Occipital lobe (tissue), 2 donors: Measurements from ENCODE around the gene KLF7. TPM values are rescaled to one million over a fixed set of nuclear protein-coding genes. Genes with fewer than 3 reads are reported as not detected.

ENCODE experiments used
- DNase-seq: peaks from one replicate; lab custom pipeline; 2025; lab: John Stamatoyannopoulos, UW
- total RNA-seq: library from RNA; depleted of rRNA; stranded (reverse); fragments of >200 nt; gene quantifications from one replicate; pipeline ENCODE4 v1.2.3, GENCODE V29; 2014

Gene KLF7
- total RNA-seq, 1 donor from 2014 or later, result 69.7 TPM

DNA sequence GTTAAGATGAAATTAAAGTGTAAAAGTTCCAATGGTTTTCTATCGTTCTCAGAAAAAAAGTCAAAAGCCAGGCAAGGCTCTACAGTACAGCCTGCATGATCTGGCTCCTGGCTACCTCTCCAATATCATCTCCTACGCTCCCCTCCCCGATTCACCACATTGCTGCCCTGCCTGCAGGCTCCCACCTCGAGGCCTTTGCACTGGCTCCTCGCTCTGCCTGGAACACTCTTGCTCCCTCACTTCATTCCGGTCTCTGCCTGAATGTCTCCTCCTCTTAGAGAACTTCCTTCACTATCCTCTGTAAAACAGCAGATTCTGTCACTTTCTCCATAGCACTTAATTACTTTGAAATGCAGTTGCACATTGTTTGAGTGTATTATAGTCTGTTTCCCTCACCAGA is 72.5 kb downstream of the KLF7 start:
- DNase-seq, result no peak

DNA sequence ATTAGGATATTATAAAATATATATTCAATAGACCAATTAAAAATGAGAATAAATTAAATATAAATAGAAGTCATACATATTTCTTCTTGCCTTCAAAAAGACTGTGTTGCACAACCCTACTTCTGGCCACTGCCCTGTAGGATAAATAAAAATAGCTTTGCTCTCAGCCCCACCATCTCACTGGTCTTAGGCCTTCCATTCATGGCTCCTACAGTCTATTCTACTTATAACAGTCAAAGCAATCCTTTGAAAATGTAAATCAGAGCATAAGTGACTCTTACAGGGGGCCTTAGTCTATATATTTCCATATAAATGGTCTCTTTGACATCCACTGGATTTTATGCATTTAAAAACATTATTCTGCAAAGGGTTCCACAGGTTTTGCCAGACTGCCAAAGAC is 72.9 kb downstream of the KLF7 start:
- DNase-seq, result no peak

DNA sequence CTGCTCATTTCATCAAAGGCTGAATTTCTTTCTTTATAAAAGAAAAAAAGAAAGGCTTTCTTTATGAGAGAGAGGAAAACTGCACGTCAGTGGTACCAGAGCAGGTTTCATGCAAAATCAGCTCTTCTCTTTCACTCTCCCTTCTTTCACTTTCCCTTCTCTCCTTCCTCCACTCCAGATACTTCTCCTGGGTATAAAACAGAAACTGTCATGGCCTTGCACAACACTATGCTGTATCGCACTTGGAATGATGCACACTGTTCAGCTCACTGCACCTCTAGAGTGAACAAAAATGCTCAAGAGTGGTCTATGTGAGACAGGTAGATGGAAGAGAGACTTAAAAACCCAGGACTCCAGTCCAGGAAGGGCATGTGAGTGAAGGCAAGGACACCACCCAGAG is 73.8 kb downstream of the KLF7 start:
- no peak for DNase-seq

DNA sequence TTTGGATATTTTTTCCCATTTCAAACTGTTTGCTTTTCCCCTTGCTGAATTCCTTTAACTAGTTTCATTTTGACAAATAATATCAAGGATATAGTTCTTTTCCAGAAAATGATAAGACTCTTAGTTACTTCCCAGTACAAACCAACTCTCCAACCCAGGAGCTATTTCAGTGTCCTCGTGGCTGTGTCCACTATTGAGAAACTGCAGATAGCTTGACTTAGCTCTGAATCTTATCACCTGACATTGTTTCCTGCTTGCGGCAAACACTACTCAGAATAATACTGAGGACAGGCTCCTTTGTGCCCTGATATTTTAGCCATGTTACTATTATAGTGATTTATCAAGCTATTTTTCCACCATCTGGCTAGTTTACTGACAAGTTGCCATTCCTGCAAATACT is 74.6 kb downstream of the KLF7 start:
- DNase-seq, result no peak

DNA sequence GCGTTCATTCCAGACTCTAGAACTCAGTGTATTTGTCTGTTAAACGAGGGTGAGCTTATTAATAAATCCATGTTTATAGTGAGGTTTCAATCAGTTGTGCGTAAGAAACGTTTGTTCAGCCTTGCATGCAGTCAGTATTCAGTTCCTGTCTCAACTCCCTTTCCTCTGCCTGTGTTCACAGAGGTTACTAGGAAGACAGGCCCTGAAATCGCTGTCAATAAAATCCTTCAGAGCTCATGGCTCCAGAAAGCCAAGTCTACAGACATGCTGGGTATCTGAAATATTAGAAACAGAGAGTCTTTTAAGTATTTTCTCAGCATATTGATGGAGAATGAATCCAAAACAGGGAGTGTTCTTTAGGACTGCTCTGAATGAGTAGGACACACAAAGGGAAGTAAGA is 75.4 kb downstream of the KLF7 start:
- no peak for DNase-seq

DNA sequence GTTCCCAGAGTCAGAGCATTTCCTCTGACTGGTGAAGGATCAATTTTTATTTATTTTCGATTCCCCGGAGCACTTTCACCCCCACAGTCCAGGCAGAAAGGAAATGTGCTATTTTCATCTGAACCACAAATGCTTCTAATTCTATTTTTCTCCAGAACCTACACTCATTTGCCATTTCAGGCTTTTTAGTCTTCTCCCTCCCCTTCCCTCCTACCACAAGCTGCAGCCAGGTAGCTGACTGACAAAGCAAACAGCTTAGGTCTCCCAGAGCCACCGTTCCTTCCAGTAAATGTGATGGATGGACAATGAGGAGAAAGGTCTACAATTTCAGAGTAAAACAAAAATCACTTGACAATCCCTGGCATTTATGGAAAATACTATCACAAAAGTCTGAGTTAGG is 76.9 kb downstream of the KLF7 start:
- DNase-seq, result no peak

DNA sequence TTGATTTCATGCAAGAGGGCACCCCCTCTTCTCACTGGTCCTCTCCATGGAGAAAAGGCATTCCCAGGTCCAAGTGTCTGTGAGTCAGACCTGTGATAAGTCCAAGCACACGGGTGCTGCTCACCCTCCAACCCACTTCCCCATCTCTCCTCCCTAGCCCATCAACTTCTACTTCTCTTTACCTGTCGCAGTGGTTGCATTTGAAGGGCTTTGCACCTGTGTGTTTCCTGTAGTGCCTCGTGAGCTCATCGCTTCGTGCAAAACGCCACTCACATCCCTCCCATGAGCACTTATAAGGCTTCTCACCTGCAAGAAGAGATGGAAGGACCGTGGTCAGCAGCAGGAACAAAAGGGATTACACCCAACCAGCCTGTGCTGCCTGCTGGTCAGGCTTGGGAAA is 77.5 kb downstream of the KLF7 start:
- no peak for DNase-seq

DNA sequence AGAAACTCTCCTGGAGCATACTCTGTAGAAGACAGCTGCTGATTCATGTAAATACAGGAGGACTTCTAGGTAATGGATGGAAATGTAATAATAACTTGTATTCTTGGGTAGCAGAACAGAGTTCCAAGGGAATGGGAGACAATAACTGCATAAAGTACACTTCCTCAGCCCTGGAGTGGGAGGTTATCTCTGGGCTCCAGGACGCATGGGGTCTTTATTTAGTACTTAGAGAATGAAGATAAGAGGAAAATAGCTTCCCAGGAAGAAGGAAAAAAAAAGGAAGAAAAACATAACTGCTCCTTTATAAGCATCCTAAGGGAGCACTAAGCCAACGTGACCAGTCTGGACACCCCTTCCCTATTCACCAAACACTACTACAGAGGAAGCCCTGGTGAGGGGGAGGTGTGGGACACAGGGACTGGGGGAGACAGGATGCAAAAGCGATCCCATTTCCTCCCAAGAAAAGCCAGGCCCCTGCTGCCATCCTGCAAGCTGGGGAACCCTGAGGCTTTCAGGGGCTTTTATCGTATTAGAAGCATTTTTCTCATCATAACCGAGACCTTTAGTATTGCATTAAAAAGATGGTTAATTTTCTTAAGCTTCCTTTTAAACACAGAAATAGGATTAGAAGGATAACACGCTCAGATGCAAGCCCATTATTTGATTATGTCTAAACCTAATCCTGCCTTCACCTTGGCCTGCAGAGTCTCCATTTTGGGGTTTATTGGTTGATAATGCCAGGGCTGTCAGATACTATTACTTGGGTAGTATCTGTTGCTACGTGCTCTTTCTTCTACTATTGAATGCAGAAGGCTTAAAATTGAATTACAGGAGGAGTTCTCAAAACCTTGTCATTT is 78.5 kb downstream of the KLF7 start:
- DNase-seq, result no peak

DNA sequence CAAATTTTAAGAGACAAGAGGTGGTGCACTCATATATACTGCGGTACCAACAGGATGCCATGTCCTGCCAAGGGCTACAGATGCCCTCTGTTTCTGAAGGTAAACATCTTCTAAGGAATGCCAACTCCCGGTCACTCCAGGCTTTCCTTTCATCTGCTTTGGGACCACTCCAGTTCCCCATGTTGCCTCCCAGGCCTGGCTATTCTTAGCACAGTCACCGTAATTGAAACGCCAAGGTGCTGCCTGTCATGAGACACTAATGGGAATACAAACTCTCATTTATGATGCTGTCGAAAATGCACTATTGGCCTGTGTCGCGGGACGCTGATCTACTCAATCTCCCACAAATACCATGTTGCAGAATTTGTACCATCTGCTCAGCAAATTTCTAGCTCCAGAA is 79.6 kb downstream of the KLF7 start:
- DNase-seq, result no peak

DNA sequence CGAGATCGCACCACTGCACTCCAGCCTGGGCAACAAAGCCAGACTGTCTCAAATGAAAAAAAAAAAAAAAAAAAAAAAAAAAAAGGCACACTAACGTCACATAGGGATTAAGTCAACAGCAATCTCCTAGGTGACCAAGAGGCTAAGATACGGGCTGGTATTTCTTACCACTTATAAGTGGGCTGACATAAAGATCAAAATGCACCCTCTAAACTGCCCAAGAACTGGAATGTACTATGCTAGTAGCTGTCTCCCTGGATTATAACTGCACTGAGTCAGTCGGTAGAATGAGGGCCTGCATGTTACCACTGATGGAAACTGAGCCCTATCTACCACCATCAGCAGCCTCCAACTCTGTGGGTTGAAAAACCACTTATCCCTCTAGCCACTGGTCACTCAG is 80.6 kb downstream of the KLF7 start:
- no peak for DNase-seq

DNA sequence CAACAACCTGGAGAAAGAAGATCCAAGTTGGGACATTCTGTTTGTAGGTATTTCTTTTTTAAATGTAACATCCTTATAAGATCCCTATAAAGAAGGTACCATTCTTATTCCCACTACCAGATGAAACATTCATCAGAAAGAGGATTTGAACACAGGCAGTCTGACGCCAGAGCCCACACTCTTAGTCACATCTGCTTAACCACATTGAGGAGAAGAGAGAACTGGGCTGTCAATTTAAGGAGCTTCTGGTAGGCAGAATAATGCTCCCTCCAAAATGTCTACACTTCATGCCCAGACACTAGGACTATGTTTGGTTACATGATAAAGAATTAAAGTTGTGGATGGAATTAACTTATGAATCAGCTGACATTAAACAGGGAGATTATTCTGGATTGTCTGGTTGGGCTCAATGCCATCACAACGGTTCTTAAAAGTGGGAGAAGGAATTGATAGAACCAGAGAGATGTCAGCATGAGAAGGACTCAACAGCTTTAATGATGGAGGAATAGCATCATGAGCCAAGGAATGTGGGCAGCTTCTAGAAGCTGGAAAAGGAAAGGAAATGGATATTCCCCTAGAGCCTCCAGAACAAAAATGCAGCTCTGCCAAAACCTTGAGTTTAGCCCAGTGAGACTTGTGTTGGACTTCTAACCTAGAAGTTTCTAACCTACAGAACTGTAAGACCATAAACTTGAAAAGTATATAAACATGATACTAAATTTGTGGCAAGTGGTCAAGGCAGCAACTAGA is 82.2 kb downstream of the KLF7 start:
- DNase-seq, result no peak

DNA sequence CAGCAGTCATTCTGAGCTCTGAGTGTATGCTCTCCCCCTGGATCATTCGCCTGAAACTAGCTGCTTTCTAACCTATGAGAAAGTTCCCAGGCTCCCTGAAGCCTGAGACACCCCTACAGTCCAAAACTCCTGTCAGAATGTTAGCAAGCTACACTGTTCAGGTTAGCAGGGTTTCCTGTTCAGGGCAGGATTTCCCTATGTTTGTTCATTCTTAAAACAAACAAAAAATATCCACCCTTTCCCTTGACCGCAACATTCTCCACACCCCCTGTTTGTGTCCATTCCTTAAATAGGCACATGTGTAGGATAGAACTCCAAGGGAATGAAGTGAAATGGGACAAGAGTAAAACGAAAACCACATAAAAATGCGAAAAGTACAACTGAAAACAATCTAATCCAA is 83.1 kb downstream of the KLF7 start:
- DNase-seq, result no peak

DNA sequence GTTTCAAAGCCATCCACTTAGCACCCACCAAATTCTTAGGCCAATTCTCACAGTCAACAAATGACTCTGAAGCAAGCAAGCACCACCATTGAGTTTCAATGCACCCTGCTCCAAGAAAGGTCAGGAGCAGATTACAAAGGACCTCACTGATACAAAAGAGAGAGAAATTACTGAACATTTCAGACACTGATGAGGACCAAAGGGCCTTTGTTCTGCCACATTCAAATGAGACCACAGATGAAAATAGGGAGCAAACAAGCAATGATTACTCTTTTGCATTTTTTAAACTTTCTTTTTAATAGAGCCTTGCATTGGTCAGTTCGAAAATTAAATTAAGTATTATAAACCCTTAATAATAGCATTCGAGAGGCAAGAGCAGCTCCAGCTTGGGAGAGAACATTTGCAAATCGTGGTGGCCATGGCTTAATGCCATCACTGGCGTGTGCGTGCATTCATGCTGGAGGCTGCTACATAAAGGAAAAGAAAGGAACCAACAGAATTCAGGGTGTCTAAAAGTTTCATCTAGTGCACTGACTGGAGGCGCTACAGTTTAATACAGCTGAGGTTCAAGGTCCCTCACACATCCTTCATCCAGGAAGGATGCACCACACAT is 87.5 kb downstream of the KLF7 start:
- peak; percentile 17 for DNase-seq

DNA sequence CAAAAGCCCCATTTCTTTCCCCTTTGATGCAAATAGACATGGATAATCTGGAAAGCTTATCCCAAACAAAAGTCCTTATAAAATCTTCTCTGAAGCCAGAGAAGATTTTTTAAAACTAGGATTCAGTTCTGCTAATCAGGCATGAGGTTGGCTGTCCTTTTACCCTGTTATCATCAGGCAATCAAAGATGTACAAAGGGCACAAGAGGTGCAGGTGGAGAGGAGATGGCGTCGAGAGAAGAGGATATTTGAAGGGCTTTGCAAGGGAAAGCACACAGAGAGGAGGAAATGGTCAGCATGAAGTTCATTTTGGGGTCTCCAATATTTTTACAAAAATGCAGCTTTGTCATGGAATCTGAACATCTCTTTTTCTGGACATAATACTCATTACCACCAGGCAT is 88.5 kb downstream of the KLF7 start:
- DNase-seq, result no peak

DNA sequence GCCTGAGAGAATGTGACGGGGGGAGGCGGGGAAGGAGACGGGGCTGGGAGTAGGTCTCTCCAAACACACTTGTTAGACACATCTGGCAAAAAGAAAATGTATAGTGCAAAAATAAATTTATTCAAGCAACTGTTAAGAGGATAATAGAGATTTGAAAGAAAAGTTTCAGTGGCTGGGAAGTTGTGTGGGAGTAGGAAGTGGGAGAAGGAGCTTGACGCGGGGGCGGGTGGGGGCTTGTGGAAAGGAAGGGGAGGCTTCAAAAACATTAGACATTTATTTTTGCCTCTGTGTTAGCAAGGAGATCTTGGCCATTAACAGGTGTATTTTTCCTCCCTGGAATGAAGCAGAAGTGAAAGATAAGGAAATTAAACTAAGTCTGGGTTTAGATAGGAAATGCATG is 90.3 kb downstream of the KLF7 start:
- DNase-seq, result no peak

DNA sequence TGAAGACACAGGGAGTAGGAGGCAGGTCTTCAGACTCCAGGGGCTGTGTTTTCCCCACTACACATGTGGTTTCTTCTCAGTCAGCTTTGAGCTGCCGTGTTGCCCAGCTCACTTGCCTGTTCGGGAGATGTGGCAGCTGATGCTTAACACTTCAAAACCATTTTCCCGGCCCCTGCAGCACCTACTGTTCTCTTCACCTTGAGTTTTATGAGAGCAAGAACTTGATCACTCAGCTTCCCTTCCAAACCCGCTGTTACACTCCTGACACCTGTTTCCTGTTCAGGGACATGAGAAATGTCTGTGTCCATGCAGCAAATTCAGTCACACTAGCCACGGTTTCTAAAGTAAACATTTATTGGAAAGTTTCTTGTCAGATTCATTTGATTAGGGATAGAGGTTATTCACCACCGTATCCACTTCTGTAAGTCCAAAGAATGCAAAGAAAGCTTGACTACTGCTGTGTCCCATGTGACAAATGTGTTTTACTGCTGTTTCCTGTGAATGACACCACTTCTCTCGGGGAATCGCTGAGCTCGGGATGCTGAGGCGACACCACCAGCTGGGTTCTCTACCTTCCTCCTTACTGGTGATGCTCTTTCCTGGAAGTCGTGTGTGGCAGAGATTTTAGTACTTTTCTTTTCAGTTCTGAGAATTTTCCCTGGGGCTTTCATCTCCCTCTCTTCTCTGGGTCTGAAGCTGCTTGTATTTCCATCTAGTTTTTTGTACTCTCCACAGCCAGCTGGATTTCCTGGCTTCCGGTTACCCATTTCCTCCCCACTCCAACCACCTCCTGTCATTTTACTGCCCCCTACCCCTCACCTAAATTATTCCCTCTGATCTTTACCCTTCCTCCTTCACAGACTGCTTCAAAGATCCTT is 91.7 kb downstream of the KLF7 start:
- DNase-seq, result no peak

DNA sequence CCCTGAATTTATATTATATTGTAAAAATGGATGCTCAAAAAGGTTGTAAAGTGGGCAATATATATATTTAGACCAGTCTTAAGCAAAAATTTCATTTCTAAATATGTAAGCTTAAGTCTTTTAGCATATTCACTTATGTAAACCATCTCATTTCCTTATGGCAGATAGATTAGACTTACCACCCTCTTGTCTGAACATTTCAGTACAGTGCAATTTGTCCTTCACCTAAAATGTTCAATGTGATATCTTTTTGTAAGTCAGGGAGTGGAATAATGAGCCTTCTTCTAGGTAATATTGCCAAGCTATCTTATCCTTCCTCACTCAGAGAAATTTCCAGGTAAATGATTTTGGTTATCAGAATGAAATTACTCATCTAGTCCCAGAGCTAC is 92.3 kb downstream of the KLF7 start:
- DNase-seq, result no peak

DNA sequence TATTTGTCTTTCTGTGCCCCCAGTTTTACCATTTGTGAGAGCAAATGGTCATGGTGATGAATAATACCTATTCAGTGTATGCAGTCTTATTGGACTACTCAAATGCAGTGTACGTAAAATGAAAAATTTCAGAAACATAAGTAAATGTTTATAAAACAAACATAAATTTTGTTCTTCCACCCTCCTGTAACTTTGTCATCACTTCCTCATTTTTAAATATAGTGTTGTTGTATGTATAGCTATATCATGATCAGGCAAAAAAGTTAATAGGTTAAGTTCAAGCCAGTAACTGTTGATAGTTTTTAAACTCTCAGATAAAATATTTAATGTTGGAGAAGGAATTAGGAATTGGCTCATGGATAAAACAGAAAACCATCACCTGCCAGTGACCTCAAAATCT is 93.2 kb downstream of the KLF7 start:
- DNase-seq, result no peak

DNA sequence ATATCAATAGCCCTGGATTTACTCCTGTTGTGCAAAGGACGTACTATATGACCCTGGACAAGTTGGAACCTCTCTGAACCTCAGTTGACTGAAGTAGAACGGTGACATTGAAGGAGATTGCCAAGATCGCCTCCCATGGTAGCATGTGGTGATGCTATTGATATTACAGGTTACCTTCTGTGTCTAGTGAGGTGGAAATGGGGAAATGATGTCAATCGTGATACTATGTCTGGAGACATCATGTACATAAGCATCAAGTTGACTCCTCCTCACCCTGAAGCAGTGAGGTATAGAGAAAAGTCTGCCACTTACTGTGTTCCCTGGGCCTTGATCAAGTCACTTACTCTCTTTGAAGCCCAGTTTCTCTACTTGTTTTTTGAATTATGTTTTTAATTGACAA is 93.9 kb downstream of the KLF7 start:
- no peak for DNase-seq

DNA sequence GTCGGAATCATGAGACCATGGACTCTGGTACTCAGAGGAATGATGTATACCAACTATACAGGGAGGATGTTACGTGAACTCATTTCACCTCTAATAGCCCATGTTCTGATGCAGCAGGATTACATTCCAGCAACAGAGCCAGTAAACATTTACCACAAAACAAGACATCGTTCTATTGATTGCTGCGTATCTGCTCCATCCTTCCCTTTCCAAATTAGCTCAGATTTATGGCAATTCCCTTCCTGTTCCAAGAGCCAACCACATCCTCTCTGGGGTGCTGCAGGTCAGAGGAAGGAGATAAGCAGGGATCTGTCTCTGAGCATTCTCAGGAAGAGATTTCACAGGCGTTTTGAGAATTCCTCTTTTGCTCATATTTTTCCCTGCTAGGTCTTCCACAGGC is 98.3 kb downstream of the KLF7 start:
- DNase-seq, result no peak

DNA sequence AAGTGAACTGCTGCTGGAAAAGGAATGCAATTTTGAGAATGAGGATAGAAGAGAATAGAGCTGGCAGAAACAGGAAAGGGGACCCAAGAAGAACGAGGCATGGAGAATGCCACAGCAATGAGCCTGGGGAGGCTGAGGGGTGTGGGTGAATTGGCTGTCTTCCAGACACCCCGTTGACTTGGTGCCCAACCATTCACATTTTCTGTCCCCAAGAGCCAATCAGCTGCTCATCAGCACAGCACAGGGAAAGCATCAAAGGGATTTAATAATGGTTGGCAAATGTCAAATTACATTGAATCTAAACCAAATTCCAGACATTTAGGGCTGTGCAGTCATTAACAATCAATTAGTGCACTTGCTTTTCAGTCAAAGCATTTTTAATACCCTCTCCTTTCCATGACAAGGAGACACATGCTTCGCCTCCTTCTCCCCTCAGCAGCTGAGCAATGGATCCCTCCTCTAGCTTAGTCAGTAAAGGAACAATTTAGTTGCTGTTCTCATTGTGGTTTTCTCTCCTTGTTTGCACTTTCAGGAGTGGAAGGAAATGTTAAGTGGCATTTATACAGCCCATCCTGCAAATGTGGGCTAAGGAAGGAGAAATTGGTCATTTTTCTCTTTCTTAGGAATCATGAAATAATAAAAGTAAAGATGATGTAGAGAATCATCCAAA is 98.8 kb downstream of the KLF7 start:
- peak; percentile 6 for DNase-seq
